NCI-H510A treated with DMSO at 0.1 percent for 48 hours (cell line): ENCODE data around the gene RYR2.

ENCODE experiments used
- DNase-seq: peaks from one replicate; lab custom pipeline; 2025; lab: John Stamatoyannopoulos, UW

Gene RYR2

DNA sequence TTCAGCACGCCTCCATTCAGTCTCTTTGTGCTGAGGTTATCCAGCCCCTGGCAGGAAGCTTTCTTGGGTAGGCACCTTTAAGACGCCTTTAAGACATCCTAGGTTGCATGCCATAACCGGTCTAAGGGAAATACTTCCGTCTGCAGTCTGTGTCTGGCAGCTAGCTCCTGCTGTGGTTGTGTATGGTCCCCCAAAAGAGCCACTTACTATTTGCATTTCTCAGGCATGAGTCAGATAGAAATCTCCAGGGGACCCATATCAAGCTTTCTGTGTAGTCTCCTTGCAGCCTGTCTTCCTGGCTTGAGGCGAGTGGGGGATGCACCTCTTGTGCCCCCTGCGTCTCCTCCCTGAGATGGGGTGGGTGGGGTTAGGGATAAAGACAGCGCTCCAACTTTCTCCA is 10.0 kb upstream of the RYR2 start:
- no peak for DNase-seq

DNA sequence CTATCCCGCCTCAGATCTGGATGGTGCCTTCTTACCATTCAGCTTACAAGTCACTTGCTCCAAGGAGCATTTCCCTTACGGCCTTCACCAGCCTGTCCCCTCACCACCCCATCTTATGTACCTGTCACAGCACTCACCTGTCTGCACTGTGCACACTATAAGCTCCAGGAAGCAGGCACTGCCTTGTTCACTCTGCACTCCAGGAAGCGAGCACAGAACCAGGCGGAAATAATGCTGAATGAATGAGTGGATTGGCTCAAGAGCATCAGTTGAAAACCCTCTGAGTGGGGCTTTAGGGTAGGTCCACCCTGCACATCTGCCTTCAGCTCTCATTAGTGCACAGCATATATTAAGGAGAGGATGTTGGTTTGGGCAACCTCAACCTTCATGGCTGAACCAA is 8.9 kb upstream of the RYR2 start:
- DNase-seq, result no peak

DNA sequence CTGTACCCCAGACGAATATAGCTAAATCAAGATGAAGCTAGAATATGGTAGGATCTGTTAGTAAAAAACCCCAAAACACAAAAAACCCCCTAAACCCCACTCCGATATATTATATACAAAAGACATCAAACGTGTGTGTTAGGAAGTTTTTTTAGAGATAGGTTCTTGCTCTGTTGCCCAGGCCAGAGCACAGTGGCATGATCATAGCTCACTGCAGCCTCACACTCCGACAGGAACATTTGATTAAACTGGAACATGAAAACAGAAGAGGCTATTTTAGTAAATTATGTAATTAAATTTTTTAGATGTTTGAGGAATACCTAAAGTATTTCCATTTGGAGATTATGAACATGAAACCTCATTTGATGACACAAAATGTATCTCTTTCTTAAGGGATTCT is 8.2 kb upstream of the RYR2 start:
- no peak for DNase-seq

DNA sequence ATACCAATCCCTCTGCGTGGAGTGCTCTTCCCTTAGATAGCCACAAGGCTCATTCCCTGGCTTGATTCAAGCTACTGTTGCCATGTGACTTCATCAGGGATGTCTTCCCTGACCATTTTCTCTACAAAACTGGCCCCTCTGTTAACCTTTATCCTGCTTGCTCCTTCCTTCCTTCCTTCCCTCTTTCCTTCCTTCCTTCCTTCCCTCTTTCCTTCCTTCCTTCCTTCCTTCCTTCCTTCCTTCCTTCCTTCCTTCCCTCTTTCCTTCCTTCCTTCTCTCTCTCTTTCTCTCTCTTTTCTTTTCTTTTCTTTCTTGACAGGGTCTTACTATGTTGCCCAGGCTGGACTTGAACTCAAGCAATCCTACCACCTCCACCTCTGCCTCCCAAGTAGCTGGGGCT is 6.2 kb upstream of the RYR2 start:
- no peak for DNase-seq

DNA sequence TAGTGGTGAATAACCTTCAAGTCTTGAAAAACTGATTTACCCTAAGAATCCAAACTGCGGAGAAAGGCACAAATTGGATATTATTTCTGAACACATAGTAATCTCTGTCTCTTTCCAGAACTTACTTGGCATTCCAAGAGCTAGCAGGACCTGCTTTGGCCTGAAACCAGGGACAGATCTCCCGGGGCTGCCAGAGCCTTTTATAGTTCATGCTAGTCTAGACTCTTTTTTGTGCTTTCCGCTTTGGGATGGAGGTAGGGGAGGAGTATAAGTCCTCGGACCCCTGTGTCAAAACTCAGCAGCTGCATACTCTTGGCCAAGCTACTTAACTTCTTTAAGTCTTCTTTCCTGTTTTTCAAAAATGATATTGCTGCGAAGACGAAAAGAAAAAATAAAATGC is 3.8 kb upstream of the RYR2 start:
- no peak for DNase-seq

DNA sequence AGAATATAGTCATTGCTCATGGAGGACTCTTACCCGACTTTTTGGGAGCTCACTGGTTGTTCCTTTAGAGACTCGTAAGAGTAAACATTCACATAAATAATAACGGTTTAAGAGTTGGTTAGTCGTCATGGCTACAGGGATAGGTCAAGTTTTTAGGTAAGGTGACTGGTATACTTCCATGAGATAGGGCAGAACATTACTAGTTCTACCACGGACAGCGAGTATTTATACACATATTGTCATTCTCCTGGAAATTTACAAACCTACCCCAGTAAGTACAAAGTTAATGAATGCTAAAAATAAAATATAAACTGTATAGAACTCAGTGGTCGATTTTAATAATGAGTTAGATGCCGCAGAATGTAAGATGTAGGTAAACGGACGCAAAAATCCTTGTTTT is 1.2 kb upstream of the RYR2 start:
- DNase-seq, result no peak

DNA sequence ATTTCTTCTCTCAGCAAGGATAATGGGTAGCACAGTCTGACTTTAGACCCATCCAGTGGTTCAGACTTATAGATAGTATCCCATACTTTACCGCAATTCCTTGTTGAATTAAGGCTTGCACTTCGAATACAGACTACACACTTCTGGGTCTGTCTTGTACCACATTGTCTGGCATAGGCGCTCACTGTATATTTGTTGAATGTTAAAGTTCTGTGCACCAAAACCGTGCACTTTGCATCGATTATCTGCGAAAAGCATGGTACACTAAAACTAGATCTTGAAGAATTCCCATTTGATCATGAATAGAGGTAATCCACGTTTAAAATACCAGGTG is 556 bp upstream of the RYR2 start:
- no peak for DNase-seq

DNA sequence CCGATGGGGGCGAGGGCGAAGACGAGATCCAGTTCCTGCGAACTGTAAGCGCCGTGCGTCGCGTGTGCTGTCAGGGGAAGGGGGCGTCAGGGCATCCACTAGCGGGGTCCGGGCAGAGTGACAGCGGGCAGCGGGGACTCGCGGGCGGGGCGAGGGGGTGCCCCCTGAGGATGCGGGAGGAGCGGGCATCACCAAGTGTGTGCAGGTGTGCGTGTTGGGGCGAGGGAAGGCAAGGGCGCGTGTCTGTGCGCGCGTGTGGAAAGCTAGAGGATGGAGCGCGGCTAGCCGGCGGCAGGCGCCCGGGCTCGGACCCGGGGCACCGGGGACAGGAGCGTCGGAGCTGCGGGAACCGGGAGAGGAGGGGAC is 525 bp downstream of the RYR2 start:
- DNase-seq, result no peak

DNA sequence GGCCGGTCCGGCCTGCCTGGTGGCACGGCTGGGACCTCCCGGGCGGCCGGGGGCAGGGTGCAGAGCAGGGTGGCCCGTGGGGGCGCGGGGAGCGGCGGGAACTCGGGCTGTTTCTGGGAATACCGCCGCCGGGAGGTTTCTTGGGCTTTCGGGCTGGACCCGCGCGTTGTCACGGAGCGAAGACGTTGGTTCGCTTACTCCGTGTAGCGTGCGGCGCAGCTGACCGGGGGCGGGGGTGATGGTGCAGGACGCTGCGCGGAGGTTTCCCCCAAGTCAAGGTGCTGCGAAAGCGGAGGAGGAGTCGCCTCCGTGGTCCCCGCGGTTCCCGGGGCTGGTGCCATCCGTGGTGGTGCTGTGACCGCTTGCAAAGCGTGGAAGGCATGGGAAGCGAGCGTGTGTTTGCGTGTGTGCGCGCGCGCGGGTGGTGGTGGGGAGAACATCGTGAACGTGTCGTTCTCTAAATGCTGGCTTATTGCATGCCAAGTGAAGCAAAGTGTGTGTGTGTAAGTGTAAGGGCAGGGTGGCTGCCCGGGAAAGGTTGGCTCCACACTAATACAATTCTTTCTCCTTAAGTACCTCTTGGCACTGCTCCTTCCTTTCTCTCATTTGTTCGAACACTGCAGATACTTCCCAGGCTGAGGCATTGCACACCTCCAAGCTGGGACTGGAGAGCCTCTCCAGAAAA is 1.1 kb downstream of the RYR2 start:
- no peak for DNase-seq

DNA sequence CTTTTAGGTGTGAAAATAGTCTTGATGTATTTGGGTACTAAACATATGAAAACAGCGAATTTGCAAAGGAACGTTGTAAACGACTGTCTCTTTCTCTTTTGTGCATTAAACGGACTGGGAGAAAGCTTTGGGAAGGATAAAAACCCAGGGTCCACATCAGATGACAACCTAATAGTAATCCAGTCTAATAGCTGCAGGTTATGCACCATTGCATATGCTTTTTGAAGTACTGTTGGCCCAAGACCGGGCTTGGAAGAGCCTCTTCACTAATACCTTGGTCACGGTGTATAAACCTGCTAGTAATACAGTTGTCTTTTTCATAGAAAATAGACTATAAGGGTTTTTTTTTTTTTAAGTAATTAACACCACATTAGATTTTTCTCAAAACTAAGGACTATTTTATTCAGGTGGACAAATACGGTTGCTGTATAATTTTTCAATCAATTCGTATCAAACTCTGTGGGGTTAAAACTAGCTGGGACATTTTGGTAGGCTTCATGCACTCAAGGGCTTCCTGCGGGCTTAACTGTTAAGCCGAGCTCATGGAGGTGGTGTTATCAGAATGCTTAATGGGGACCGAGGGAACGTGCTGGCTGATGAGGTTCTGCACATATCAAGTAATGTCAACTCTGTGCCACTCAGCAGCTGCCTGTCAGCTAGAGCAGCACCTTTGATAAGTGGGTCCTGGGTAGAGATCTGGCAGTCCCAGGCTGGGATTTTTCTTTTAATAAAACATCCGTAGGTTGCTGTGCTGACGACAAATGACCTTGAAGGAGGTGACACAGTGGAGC is 2.1 kb downstream of the RYR2 start:
- DNase-seq, result peak; percentile 4

DNA sequence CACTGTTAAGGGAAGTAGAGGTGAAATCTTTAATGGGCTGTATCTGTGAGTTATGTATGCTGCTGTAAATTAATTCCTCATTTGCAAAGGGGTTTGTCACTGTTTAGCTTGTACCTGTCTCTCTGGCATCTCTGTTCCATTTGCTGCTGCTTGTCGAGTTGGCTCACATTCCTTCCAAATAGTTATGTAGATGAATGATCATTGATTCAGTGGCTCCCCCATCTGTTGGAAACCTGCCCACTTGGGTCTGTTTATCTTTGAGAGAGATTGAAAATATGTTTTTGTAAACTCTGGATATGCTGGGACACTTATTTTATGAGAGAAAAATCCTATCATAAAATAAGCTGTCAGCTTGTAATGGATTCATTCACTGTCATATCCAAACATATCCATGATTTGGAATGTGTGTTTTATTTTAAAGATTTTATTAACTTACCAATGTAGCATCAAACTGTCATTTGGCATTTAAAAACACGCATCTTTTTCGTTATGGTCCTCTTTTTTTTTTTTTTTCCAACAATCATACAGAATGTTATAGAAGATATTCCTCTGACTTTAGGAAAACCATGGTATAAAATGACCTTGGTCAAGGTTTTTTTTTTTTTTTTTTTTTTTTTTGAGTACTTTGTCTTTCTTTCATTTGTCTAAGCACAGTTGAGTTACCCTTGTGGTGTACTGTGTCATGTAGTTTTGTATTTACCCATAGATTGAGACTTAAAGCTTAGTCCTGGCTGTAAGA is 3.5 kb downstream of the RYR2 start:
- no peak for DNase-seq

DNA sequence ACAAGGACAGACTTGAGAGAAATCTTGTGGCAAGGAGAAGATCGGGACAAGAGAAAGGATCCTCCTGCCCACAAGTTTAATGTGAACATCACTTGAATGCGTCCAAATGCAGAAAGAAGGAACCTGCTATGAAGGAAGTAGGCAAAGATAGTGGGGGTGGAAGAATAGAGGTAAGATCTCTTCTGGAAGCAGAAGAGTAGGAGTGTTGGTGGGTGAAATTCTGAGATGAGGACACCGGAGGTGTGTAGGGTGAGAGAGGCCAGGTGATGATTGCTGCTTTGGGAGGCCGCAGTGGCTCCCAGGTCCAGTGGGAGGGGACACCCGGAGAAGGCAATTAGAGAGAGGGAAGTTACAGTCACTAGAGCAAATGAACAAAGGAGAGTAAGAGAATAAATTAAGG is 6.8 kb downstream of the RYR2 start:
- no peak for DNase-seq

DNA sequence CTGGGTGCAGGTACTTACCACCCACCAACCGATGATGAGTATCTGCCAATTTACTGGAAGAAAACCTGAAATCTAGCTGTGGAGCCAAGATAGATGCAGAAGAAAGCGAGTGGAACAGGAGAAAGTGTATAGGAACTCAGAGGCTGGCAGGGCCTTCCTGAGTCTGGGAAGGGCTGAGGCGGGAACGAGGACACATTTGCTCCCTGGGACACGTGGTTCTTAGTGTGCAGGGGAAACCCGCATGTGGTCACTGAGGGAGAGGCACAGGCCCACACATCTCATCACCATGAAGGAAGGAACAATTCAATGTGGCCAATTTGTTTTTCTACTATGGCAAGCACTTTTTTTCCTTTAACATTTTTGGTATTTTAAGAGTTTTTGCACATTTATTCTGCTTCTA is 8.2 kb downstream of the RYR2 start:
- no peak for DNase-seq

DNA sequence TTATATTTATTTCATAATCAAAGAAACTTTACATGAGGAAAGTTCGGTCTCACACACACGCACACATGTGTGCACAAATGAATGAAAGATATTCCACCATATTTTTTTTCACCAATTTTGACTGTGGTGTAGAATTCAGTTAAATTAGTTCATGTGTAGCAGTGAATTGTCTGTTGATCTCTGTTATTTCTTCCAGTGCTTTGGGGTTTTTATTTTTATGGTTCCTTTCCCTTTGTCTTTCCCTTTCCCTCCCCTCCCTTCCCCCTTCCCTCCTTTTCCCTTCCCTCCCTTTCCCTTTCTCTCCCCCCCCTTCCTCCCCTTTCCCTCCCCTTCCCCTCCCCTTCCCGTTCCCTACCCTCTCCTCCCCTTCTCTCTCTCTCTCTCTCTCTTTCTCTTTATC is 8.9 kb downstream of the RYR2 start:
- no peak for DNase-seq

DNA sequence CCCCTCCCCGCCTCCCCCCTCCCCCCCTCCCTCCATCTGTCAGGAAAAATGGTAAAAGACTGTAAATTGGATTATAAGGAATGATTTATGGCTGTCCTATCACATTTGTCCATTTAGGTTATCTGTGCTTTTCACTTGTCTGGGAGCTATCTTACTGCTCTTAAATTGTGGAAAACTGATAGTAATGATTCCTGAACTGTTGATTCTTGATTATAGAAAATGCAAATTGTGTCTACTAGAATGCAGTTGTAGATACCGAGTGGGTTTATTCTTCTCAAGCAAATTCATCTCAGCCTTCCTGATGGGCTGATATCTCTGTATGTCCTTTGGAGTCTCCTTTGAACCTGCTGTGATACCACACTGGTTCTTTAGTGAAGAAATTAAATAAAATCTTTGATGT is 12.3 kb downstream of the RYR2 start:
- DNase-seq, result no peak

DNA sequence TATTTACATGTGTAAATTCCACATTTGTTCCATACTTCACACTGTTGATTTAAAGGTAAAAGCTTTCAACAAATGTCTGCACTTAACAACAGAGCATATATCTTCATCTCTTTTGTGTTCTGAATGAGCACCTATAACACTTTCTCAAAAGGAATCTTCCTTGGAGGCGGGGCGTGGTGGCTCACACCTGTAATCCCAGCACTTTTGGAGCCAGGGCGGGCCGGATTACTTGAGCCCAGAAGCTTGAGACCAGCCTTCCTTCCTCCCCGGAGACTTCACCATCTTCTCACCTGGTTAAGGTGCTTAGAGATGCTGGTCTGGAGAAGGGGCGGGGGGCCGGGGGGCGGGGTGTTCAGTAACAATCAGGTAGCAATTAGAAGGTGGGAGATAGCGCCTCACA is 16.5 kb downstream of the RYR2 start:
- DNase-seq, result no peak

DNA sequence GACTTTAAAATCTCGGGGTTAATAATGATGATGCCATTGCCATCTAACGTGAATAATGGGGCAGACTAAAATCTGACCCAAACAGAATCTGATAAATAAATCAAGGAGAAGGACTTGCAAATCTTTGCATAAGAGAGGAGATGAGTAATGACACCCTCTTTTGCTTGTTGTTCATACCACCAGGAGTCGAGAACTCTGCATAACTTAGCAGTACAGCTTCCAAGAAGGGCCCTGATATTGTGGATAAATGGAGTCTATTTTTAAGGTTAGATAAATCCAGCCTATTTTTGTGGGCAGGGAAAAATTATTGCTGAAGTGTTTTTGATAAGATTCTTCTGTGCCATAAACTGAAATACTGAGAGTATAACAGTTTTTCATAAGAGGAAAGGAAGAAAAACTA is 17.3 kb downstream of the RYR2 start:
- DNase-seq, result no peak

DNA sequence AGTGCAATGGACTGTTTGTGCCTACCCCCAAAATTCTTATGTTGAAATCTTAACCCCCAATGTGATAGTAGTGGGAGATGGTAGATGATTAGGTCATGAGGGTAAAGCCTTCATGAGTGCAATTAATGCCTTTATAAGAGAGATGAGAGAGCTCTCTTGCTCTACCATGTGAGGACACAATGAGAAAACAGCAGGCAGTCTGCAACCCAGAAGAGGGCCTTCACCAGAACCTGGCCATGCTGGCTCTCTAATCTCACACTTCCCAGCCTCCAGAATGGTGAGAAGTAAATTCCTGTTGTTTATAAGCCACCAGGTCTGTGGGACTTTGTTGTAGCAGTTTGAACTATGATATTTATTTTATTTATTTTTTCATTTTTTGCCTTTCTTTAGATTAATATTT is 21.0 kb downstream of the RYR2 start:
- DNase-seq, result no peak

DNA sequence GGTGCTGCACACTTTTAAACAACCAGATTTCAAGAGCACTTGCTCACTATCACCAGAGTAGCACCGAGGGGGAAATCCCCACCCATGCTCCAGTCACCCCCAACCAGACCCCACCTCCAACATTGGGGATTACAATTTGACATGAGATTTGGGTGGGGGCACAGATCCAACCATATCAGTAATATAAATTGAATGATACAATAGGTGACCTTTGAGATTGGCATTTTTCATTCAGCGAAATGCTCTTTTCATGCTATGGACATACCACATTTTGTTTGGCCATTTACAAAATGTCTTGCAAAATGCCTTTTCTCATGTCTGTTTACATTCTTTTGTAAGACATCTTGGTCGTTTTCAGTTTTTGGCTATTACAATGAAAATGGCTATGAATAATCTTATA is 23.9 kb downstream of the RYR2 start:
- DNase-seq, result no peak

DNA sequence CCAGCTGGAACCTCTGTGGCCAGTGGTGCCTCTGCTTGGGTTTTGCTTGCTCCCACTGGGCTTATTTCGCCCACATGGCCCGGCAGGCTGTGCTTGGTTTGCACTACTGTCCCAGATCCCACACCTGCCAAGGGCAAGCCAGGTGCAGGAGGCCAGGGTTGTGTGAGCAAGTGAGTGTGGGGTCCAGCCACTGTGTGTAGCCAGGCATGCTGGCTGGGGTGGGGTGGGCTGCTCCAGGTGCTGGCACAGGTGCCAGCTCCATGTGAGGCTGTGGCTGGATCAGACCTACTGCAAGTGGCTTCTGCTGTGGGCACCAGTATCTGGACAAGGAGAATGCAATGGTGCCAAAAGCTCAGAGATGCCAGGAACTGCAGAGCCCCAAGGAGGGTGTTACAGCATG is 28.5 kb downstream of the RYR2 start:
- no peak for DNase-seq

DNA sequence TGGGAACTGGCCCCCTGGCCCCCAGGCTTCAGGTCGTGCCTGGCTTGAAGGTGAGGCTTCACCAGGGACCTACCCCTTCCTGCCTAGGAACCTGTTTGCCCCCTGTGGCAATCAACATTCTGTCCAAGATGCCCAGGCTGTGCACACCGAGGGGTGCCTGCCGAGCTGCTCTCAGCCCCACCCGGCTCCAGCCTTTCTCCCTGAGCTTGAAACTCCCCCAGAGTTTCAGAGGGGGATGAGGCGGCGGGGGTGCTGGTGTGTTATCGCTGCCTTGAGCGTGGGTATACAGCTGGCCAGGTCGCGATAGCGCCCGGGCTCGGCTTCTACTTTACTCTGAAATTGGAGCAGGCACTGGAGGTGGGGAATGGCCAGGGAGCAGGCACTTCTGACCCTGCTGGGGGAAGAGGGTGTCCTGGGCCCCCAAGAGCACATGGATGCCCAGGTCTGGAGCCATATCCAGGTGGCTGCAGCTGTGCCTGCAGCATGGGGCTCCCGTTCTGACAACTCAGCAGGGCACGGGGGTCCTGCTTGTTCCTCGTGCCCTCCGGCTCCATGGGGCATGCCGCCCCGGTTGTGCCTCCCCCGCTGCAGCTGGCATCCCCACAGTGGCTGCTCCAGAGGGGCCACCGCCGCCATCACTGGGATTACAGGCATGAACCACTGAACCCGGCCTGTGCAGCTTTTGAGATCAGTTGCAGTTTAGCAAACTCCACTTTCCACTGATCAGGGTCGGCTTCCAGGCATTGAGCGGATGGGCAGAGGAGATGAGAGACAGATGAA is 29.8 kb downstream of the RYR2 start:
- no peak for DNase-seq

DNA sequence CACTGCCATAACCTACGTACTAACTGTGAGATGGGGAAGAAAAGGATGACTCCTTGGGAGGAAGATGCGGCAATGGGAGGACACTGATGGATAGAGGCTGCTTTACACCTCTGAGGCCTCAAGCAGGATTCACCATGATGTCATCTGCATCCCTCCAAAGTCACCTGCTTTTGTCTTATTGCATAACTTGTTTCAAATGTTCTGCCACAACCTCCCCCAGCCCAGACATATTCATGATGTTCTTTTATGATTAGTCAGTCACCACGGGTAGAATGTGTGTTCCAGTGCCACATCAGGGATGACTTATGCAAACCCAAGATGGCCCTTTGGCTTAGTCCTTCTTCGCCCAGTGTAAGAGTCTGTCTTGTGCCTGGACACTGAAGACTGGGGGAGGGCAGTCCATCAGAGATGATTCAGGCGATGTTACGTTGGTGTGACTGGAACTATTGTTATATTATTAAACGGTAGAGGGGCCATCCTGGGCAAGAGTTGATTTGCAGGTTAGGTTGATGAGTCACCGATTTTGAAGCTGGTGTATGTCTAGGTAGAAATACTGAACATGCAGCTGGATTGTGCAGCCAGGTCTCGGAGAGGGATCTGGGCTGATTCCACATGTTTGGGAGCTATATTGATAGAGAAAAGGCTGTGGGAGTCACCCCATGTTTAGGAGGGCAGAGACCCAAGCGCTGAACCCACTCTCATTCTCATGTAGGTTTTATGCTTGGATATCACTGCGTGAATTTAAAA is 32.6 kb downstream of the RYR2 start:
- DNase-seq, result no peak
